A549 (cell line): ENCODE data around the gene PADI2.

Experiments
- CHD2 ChIP-seq: fragments of 150-350 bp; IDR thresholded peaks from 2 replicates; pipeline ENCODE4 v1.6.1; 2014; ENCODE audit warnings: low read length; ENCODE audit not compliant: partially characterized antibody
- EP300 ChIP-seq, 2 experiments: fragments of >200 bp; sonication (Bioruptor Twin); formaldehyde crosslinking; IDR thresholded peaks; 2 replicates in 1 of 2; 3 replicates in 1 of 2; pipeline ENCODE4 v1.6.1; 2016 to 2017
- GATA3 ChIP-seq: IDR thresholded peaks from 2 replicates; pipeline ENCODE4 v1.6.1; 2012; ENCODE audit warnings: borderline replicate concordance
- HOXB13 ChIP-seq: fragments of 250-450 bp; sonication (Bioruptor Pico); IDR thresholded peaks from 2 replicates; pipeline ENCODE4 v1.5.0; 2020; ENCODE audit warnings: low read depth, mild to moderate bottlenecking, moderate library complexity
- MAFK ChIP-seq: fragments of 450-650 bp; IDR thresholded peaks from 2 replicates; pipeline ENCODE4 v1.6.1; 2014; ENCODE audit not compliant: partially characterized antibody
- POLR2A ChIP-seq: IDR thresholded peaks from 2 replicates; pipeline ENCODE4 v1.6.1; 2012; ENCODE audit warnings: mild to moderate bottlenecking, low read length
- POLR2AphosphoS2 ChIP-seq: conservative IDR thresholded peaks from 2 replicates; pipeline ENCODE4 v1.6.1; 2012; ENCODE audit warnings: low read length, improper control_type of control experiment, inconsistent platforms
- RAD21 ChIP-seq, 2 experiments: fragments of >200 bp in 1 of 2; sonication (Bioruptor Twin) in 1 of 2; formaldehyde crosslinking in 1 of 2; IDR thresholded peaks in 1 of 2; conservative IDR thresholded peaks in 1 of 2; 2 replicates in 1 of 2; 3 replicates in 1 of 2; pipeline ENCODE4 v1.6.1; 2012 to 2018; ENCODE audit warnings: inconsistent platforms in 1 of 2
- RCOR1 ChIP-seq: fragments of 150-350 bp; IDR thresholded peaks from 2 replicates; pipeline ENCODE4 v1.6.1; 2014; ENCODE audit warnings: antibody characterized with exemption, low read length, low read depth
- REST ChIP-seq: fragments of 200-600 bp; sonication (generic); IDR thresholded peaks from 2 replicates; pipeline ENCODE4 v1.6.1; 2016; ENCODE audit warnings: antibody characterized with exemption, mild to moderate bottlenecking, moderate library complexity
- TP53 ChIP-seq: fragments of 250-450 bp; sonication (Bioruptor Pico); IDR thresholded peaks from 2 replicates; pipeline ENCODE4 v1.5.0; 2021; ENCODE audit warnings: mild to moderate bottlenecking, moderate library complexity
- ZSCAN20 ChIP-seq: fragments of 250-450 bp; sonication (Bioruptor Pico); IDR thresholded peaks from 2 replicates; pipeline ENCODE4 v1.8.0; 2022; ENCODE audit warnings: mild to moderate bottlenecking, moderate library complexity
- TF ChIP-seq, protein P1 (sequence below): fragments of >200 bp; sonication (Bioruptor Twin); formaldehyde crosslinking; IDR thresholded peaks from 3 replicates; pipeline ENCODE4 v1.5.1; 2016
- TF ChIP-seq, protein P2 (sequence below): fragments of >200 bp; sonication (Bioruptor Twin); formaldehyde crosslinking; IDR thresholded peaks from 2 replicates; pipeline ENCODE4 v1.6.1; 2016

DNA sequence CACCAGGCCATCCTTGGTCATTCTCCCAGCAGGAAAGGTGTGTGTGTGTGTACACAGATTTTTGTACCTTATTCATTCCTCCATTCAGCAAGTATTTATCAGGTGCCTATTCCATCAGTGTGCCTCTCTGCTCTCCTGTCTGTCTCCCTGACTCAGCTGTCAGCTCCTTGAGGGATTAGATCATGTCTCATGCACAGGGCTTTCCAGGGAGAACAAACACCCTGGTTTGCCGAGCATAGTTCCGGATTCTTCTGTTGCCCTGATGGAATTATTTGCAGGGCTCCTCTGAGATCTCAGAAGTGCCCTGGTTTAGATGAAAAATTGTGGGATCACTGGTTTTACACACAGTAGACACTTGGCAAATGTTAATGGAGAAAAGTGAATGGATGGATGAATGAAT lies 57.4 kb downstream of the PADI2 start:
- TF ChIP-seq, protein P1, sequence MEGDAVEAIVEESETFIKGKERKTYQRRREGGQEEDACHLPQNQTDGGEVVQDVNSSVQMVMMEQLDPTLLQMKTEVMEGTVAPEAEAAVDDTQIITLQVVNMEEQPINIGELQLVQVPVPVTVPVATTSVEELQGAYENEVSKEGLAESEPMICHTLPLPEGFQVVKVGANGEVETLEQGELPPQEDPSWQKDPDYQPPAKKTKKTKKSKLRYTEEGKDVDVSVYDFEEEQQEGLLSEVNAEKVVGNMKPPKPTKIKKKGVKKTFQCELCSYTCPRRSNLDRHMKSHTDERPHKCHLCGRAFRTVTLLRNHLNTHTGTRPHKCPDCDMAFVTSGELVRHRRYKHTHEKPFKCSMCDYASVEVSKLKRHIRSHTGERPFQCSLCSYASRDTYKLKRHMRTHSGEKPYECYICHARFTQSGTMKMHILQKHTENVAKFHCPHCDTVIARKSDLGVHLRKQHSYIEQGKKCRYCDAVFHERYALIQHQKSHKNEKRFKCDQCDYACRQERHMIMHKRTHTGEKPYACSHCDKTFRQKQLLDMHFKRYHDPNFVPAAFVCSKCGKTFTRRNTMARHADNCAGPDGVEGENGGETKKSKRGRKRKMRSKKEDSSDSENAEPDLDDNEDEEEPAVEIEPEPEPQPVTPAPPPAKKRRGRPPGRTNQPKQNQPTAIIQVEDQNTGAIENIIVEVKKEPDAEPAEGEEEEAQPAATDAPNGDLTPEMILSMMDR = no peak
- TF ChIP-seq RAD21 (conservative IDR thresholded peaks at IDR 0.05 in 1 of 2, IDR thresholded peaks at IDR 0.05 in 1 of 2) (no peak), MAFK (no peak), POLR2AphosphoS2 (no peak), HOXB13 (no peak), EP300 (IDR thresholded peaks at IDR 0.05) (no peak), POLR2A (no peak), GATA3 (no peak), ZSCAN20 (CRISPR knock-in tag) (no peak), TP53 (CRISPR knock-in tag) (no peak), RCOR1 (no peak), CHD2 (no peak), REST (no peak)
- TF ChIP-seq, protein P2, sequence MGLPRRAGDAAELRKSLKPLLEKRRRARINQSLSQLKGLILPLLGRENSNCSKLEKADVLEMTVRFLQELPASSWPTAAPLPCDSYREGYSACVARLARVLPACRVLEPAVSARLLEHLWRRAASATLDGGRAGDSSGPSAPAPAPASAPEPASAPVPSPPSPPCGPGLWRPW = no peak
